MM.1S (cell line): ENCODE results near the gene CHRNA10.
"Not testable (repeated sequence)": the region's sequence is repeated elsewhere in the genome, so short reads cannot be mapped to it uniquely, and the experiment has no call there.

ENCODE experiments used
- DNase-seq: peaks from one replicate; pipeline ENCODE4 v3.0.0-alpha.2; 2015
- H2AFZ ChIP-seq: fragments of 300-600 bp; sonication (generic); 2 replicates; pipeline ENCODE4 v1.6.0; 2016; ENCODE audit warnings: antibody characterized with exemption, low read length
- H3F3A ChIP-seq: fragments of 300-600 bp; sonication (generic); 2 replicates; pipeline ENCODE4 v1.6.1; 2016; ENCODE audit warnings: mild to moderate bottlenecking, antibody characterized with exemption, low read length, moderate library complexity, mixed read lengths; ENCODE audit not compliant: insufficient read depth
- H3K27ac ChIP-seq: fragments of 300-600 bp; sonication (generic); 2 replicates; pipeline ENCODE4 v1.5.1; 2016; ENCODE audit warnings: mild to moderate bottlenecking, low read length
- H3K27me3 ChIP-seq: fragments of 300-600 bp; sonication (generic); replicated peaks from 2 replicates; pipeline ENCODE4 v1.6.0; 2016; ENCODE audit warnings: low read length; ENCODE audit not compliant: insufficient read depth
- H3K36me3 ChIP-seq: fragments of 300-600 bp; sonication (generic); replicated peaks from 2 replicates; pipeline ENCODE4 v1.6.1; 2016; ENCODE audit warnings: mild to moderate bottlenecking, low read length, mixed read lengths; ENCODE audit not compliant: insufficient read depth
- H3K4me1 ChIP-seq: fragments of 300-600 bp; sonication (generic); 2 replicates; pipeline ENCODE4 v1.6.1; 2016; ENCODE audit warnings: low read length, mixed read lengths
- H3K4me2 ChIP-seq: fragments of 300-600 bp; sonication (generic); 2 replicates; pipeline ENCODE4 v1.6.0; 2016; ENCODE audit warnings: low read depth, low read length
- H3K4me3 ChIP-seq: fragments of 300-600 bp; sonication (generic); 2 replicates; pipeline ENCODE4 v1.5.1; 2016; ENCODE audit warnings: low read length, mixed read lengths
- H3K79me2 ChIP-seq: fragments of 300-600 bp; sonication (generic); 2 replicates; pipeline ENCODE4 v1.6.1; 2016; ENCODE audit warnings: mixed run types, low read length, mixed read lengths
- H3K9ac ChIP-seq: fragments of 300-600 bp; sonication (generic); 2 replicates; pipeline ENCODE4 v1.6.1; 2016; ENCODE audit warnings: low read length, mixed read lengths
- H3K9me2 ChIP-seq: fragments of 300-600 bp; sonication (generic); replicated peaks from 2 replicates; pipeline ENCODE4 v1.6.1; 2016; ENCODE audit warnings: mild to moderate bottlenecking, low read length, mixed read lengths; ENCODE audit not compliant: insufficient read depth
- H3K9me3 ChIP-seq: fragments of 300-600 bp; sonication (generic); replicated peaks from 2 replicates; pipeline ENCODE4 v1.6.1; 2016; ENCODE audit warnings: mild to moderate bottlenecking, low read length, mixed read lengths; ENCODE audit not compliant: insufficient read depth
- H4K20me1 ChIP-seq: fragments of 300-600 bp; sonication (generic); 2 replicates; pipeline ENCODE4 v1.6.1; 2016; ENCODE audit warnings: mild to moderate bottlenecking, low read length, moderate library complexity, mixed read lengths; ENCODE audit not compliant: insufficient read depth
- CTCF ChIP-seq: fragments of 300-600 bp; sonication (generic); IDR thresholded peaks from 2 replicates; pipeline ENCODE4 v1.5.1; 2016; ENCODE audit warnings: antibody characterized with exemption, low read length, mixed read lengths
- EZH2 ChIP-seq: fragments of 300-600 bp; sonication (generic); optimal IDR thresholded peaks from 2 replicates; pipeline ENCODE3; 2017; ENCODE audit warnings: low read depth, mild to moderate bottlenecking, antibody characterized with exemption, low read length, mixed read lengths
- EZH2phosphoT487 ChIP-seq: fragments of 300-600 bp; sonication (generic); IDR thresholded peaks from 2 replicates; pipeline ENCODE4 v1.6.1; 2018; ENCODE audit warnings: antibody characterized with exemption, low read length

Gene CHRNA10

GRCh38 chr11:3645552-3645951, 25.6 kb downstream of the CHRNA10 start:
- H3K9ac ChIP-seq = no peak overlapping the region
- H3K36me3 ChIP-seq = no peaks in the 10 kb centered on the region
- 0 out of 2 replicates have a peak, but pooled peaks cover 3% of the 10 kb centered on the region for H3K4me1 ChIP-seq
- no peak overlapping the region for H3K27ac ChIP-seq
- TF ChIP-seq EZH2 (no peak), CTCF (no peak)
- H3K79me2 ChIP-seq = no peaks in the 10 kb centered on the region
- H3K9me2 ChIP-seq = no peaks in the 10 kb centered on the region
- no peaks in the 10 kb centered on the region for H3F3A ChIP-seq
- DNase-seq = no peak
- no peak overlapping the region for H3K4me2 ChIP-seq
- no peaks in the 10 kb centered on the region for H4K20me1 ChIP-seq
- no peaks in the 10 kb centered on the region for H3K9me3 ChIP-seq
- H3K27me3 ChIP-seq = 0 out of 2 replicates have a peak, but pooled peaks cover 8% of the 10 kb centered on the region
- no peak overlapping the region for H3K4me3 ChIP-seq
- no peak overlapping the region for H2AFZ ChIP-seq

- Histone ChIP-seq H3K4me3 (no peak within 1 kb of the TSS), H3K9me3 (no peaks in the 10 kb centered on the region), H3K4me2 (no peak within 1 kb of the TSS), H3F3A (no peaks in the 10 kb centered on the region), H4K20me1 (no peaks in the 10 kb centered on the region), H3K4me1 (0 out of 2 replicates have a peak, but pooled peaks cover 3% of the 10 kb centered on the region), H3K9ac (no peak within 1 kb of the TSS), H3K9me2 (no peaks in the 10 kb centered on the region), H3K79me2 (no peaks in the 10 kb centered on the region), H3K27me3 (0 out of 2 replicates have a peak, but pooled peaks cover 8% of the 10 kb centered on the region), H3K36me3 (no peaks in the 10 kb centered on the region), H3K27ac (no peak within 1 kb of the TSS), H2AFZ (no peak within 1 kb of the TSS)
- peak; percentile 12 for DNase-seq
- TF ChIP-seq CTCF (no peak), EZH2phosphoT487 (no peak)
These were observed 26.4 kb downstream of the CHRNA10 start, which contains the start of gene ART1 for GRCh38 chr11:3644817-3645235. ART1 (plus strand) TSS chr11:3645128; CDS start chr11:3659214, 14,086 bp downstream.

GRCh38 chr11:3643102-3643546, 28.1 kb downstream of the CHRNA10 start:
- not testable (repeated sequence) for H3K4me2 ChIP-seq

GRCh38 chr11:3642071-3642951, 28.9 kb downstream of the CHRNA10 start:
- Histone ChIP-seq H4K20me1 (no peaks in the 10 kb centered on the region), H3F3A (no peaks in the 10 kb centered on the region), H3K4me3 (peak overlapping the region; percentile 45), H3K27ac (no peak overlapping the region), H2AFZ (peak overlapping the region; percentile 74), H3K4me2 (peak overlapping the region; percentile 43), H3K36me3 (no peaks in the 10 kb centered on the region), H3K27me3 (0 out of 2 replicates have a peak, but pooled peaks cover 8% of the 10 kb centered on the region), H3K9me2 (no peaks in the 10 kb centered on the region), H3K9ac (no peak overlapping the region; the same call in 1 of the 2 replicates), H3K79me2 (no peaks in the 10 kb centered on the region), H3K9me3 (no peaks in the 10 kb centered on the region), H3K4me1 (0 out of 2 replicates have a peak, but pooled peaks cover 3% of the 10 kb centered on the region)
- DNase-seq = no peak
- TF ChIP-seq EZH2 = no peak

More at GRCh38 chr11:3643102-3643546, 28.1 kb downstream of the CHRNA10 start:
- not testable (repeated sequence) for H3K79me2 ChIP-seq, H3K36me3 ChIP-seq, H3K9me3 ChIP-seq, H3K4me1 ChIP-seq, H3K4me3 ChIP-seq, H3K9ac ChIP-seq, H3K27ac ChIP-seq, H3K9me2 ChIP-seq, H3F3A ChIP-seq, H3K27me3 ChIP-seq, DNase-seq, H4K20me1 ChIP-seq, H2AFZ ChIP-seq
